Measurements from ENCODE around the gene CCDC13. TPM values are rescaled to one million over a fixed set of nuclear protein-coding genes. Genes with fewer than 3 reads are reported as not detected.
A peak's percentile ranks its signal among the peaks of the same experiment; 100 is the strongest.

Gene CCDC13
- total and polyA plus RNA-seq, 2 of the 13 experiments (the other 11 are each of a cell fraction or from before 2014, with no cell fraction given): 0.22 to 0.51 TPM

DNA sequence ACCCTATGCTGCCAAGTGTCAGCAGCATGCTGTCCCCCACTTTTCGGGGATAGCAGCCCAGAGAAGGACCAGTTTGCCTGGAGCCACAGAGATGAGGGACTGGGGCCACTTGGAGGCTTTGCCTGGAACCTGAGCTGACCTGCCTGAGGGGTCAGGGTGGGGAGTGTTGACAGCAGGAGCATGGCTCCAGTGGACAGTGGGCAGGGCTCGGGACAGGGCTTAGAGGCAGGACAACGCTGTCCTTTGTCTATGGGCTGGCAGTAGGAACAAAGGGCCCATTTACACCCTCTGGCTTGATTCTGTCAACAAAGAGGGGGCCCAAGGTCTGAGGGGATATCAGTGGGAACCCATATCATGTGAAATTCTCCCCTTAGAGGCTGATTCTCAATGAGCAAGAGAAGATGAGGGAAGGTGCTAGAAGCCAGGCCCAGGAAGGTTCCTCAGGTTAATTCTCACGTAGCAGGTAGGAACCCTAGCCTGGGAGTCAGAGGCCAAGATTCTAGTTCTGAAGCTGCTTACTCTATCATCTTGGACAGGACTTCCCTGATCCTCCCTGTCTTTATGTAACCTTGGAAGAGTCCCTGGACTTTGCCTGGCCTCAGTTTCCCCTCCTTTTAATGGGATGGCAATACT lies 40.7 kb downstream of the CCDC13 start (continued):
- TF ChIP-seq, protein P1, sequence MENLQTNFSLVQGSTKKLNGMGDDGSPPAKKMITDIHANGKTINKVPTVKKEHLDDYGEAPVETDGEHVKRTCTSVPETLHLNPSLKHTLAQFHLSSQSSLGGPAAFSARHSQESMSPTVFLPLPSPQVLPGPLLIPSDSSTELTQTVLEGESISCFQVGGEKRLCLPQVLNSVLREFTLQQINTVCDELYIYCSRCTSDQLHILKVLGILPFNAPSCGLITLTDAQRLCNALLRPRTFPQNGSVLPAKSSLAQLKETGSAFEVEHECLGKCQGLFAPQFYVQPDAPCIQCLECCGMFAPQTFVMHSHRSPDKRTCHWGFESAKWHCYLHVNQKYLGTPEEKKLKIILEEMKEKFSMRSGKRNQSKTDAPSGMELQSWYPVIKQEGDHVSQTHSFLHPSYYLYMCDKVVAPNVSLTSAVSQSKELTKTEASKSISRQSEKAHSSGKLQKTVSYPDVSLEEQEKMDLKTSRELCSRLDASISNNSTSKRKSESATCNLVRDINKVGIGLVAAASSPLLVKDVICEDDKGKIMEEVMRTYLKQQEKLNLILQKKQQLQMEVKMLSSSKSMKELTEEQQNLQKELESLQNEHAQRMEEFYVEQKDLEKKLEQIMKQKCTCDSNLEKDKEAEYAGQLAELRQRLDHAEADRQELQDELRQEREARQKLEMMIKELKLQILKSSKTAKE (CRISPR knock-in tag; IDR thresholded peaks at IDR 0.05; ENCODE audit: borderline replicate concordance): peak; percentile 53; the same call in 1 of the 2 replicates
- TF ChIP-seq ZNF850 (CRISPR knock-in tag; conservative IDR thresholded peaks at IDR 0.05): no peak
- TF ChIP-seq ZNF430 (CRISPR knock-in tag; IDR thresholded peaks at IDR 0.05): no peak; the same call in 1 of the 2 replicates
- TF ChIP-seq ZNF326 (CRISPR knock-in tag; IDR thresholded peaks at IDR 0.05; ENCODE audit: borderline replicate concordance): no peak
- TF ChIP-seq RFX1 (IDR thresholded peaks at IDR 0.05): no peak
- no peak for TF ChIP-seq HCFC1 (IDR thresholded peaks at IDR 0.05; ENCODE audit: low read depth, low read length)
- 0 out of 2 replicates have a peak, but pooled peaks have one; percentile 71 for TF ChIP-seq ZNF775 (CRISPR knock-in tag; IDR thresholded peaks at IDR 0.05; ENCODE audit: borderline replicate concordance)
- TF ChIP-seq, protein P2, sequence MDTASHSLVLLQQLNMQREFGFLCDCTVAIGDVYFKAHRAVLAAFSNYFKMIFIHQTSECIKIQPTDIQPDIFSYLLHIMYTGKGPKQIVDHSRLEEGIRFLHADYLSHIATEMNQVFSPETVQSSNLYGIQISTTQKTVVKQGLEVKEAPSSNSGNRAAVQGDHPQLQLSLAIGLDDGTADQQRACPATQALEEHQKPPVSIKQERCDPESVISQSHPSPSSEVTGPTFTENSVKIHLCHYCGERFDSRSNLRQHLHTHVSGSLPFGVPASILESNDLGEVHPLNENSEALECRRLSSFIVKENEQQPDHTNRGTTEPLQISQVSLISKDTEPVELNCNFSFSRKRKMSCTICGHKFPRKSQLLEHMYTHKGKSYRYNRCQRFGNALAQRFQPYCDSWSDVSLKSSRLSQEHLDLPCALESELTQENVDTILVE (CRISPR knock-in tag; IDR thresholded peaks at IDR 0.05): no peak; the same call in 1 of the 2 replicates
- TF ChIP-seq ZBTB3 (CRISPR knock-in tag; IDR thresholded peaks at IDR 0.05; ENCODE audit: borderline replicate concordance, low read depth): no peak
- peak; percentile 86 for TF ChIP-seq MED1 (CRISPR knock-in tag; IDR thresholded peaks at IDR 0.05)
- no peak for TF ChIP-seq ZNF562 (CRISPR knock-in tag; IDR thresholded peaks at IDR 0.05; ENCODE audit: borderline replicate concordance)
- TF ChIP-seq, protein P3, sequence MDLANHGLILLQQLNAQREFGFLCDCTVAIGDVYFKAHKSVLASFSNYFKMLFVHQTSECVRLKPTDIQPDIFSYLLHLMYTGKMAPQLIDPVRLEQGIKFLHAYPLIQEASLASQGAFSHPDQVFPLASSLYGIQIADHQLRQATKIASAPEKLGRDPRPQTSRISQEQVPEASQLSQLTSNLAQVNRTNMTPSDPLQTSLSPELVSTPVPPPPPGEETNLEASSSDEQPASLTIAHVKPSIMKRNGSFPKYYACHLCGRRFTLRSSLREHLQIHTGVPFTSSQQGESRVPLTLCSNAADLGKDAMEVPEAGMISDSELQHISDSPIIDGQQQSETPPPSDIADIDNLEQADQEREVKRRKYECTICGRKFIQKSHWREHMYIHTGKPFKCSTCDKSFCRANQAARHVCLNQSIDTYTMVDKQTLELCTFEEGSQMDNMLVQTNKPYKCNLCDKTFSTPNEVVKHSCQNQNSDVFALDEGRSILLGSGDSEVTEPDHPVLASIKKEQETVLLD (CRISPR knock-in tag; IDR thresholded peaks at IDR 0.05; ENCODE audit: low read depth): 0 out of 2 replicates have a peak, but pooled peaks have one; percentile 20
- no peak for TF ChIP-seq RBM22 (optimal IDR thresholded peaks at IDR 0.05; ENCODE audit: low read length)
- TF ChIP-seq, protein P4, sequence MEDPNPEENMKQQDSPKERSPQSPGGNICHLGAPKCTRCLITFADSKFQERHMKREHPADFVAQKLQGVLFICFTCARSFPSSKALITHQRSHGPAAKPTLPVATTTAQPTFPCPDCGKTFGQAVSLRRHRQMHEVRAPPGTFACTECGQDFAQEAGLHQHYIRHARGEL (CRISPR knock-in tag; IDR thresholded peaks at IDR 0.05): no peak
- TF ChIP-seq MTA3 (CRISPR knock-in tag; IDR thresholded peaks at IDR 0.05): no peak
- no peak for TF ChIP-seq ADNP (CRISPR knock-in tag; IDR thresholded peaks at IDR 0.05)

Measured in HepG2 (cell line).